HG03108 (cell line): Measurements from ENCODE around the gene PTPRN2.

Experiments
- ATAC-seq: cut with Tn5 transposase; IDR thresholded peaks from one replicate; pipeline ENCODE4 v1.9.1; 2021; ENCODE audit warnings: moderate library complexity; ENCODE audit not compliant: unreplicated experiment

The PTPRN2 gene

DNA sequence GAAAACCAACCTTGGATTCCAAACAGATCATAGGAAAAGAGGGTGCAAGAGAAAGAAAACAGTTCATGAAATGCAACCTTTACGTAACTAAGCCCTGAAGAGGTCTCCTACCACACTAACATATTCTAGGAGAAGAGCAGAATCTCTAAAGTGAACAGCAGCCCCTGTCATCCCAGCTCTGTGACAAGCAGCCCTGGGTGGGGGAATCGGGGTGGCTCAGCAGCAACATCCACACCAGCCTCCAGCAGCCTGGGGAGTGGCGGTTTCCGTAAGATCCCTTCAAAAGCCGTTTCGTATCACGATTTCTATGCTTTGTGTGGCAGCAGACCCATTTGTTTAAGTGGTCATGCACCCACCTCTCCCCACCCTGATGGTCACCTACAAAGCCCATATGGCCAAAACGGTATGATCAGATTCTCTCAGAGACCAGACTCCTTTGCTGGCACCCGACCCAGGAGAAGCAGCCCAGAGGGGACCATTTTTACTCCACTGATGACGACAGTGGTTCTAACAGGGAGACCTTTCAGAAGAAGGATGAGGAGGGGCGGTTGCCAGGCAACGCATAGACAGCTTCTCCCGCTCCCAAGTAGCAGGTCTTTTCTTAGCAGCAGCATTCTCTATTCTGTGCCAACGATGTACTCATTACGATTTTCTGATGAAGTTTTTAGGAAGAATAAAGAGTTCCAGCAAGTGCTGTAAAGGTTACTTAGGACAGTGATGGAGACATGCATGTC lies 950.2 kb downstream of the PTPRN2 start:
- ATAC-seq = no peak

DNA sequence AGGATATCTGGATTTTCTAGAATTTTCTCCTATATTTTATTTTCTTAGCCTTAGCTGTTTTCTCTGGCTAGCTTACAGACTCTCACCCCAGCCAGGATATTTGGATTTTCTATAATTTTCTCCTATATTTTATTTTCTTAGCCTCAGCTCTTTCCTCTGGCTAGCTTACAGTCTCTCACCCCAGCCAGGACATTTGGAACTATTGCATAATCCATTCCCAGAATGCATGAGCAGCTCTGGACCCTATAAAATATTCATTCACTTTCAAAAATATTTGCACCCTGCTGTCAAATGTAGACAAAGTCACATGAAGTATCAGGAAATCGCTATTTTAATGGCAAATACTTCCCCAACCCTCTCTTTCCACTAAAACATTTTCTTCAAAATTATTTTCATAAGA lies 952.0 kb downstream of the PTPRN2 start:
- no peak for ATAC-seq

DNA sequence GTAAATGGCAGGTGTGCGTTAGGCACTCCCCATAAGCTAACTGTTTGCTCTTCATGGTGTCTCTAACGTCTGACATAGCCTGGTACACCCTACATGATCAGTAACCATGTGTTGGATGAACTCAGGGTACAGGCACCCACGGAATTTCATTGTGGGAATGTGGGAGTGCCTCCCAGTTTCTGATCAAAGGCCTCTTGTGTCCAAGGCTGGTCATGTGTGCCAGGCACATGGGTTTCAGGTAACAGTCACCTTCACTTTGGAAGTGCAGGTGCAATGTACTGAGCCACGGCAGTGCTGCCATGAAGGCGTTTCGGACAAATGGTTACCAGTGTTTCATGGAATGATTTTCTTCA lies 952.5 kb downstream of the PTPRN2 start:
- no peak for ATAC-seq

DNA sequence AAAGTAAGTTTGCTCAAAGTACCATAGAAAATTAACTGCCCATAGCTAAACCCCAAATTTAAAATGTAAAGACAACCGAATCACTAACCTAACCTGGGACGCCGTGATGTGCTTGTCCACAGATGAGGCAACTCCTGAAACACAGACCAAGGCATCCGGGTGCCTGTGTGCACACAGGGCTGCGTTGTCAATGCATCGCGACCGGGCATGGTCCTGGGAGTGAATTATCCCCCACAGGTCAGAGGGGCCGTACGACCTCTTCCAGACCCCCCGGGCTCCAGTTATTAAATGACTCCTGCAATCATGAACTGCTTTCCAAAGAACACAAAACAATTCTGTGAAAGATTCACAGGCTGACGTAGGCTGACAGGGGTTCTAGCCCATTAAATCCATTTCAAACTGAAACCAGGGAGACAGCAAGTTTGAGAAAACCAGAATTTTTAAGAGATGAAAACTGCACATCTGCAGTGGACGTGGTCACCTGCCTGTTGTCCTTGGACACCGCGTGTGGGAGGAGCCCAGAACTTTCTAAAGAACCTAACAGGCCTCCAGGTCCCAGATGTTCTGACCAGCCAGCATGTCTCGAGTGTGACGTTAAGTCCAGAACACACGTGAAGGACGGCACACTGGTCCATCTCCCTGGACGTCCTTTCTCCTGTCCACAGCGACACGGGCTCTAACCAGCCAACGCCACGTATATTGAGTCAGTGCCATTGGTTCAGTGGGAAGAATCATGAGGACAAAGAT lies 953.0 kb downstream of the PTPRN2 start:
- ATAC-seq = no peak

DNA sequence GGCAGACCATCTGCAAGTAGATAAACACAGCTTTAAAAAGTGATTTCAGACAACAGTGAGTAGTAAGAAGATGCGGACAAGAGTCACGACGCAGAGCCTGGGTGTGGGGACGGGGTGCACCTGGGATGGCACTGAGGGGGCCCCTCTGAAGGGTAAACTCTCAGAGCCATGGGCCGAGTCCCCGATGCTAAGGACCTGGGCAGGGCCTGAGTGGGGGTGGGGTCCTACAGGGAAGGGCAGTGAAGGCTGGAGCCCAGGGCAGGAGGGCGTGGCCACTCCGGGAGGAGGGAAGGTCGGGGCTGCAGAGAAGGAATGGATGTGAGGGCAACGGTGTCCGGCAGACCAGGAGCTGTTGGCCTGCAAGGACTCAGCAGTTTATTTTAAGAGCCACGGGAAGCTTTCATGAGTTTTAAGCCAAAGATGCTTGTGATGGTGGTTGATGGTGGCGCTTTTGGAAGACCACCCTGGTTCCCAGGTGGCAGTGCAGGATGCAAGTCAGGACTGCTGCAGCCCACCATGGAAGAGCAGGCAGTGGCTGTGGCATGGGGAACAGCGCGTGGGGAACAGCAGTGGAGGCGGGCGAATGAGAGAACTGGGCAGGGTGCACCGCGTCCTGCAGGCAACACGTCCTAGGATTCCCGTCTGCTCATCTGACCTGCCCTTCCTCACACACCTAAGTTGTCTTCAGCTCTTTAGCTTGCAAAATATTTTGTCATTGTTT lies 954.0 kb downstream of the PTPRN2 start:
- no peak for ATAC-seq

DNA sequence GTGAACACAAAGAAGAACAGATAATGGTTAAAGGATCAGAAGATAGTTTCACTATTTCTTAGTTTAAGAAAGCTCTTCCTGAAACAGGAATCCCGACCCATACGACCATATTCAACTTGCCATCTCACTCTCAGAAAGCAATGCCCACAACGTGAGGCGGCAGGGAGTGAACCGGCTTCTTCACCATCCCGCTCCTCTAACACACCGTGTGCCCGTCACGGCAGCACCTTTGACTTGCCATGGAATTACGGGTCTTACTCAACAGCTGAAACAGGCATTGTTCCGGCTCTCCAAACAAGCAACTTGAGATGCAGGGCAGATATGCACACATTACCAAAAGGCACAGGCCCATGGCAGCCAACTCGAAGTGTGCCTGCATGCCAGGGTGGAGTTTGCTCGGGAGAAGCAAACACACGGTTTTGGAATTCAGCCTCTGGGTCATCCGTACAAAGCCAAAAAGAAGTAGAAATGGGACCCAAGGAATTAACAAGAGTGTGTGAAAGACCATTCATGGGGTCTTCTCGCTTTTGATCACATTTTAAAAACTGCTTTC lies 957.2 kb downstream of the PTPRN2 start:
- no peak for ATAC-seq

DNA sequence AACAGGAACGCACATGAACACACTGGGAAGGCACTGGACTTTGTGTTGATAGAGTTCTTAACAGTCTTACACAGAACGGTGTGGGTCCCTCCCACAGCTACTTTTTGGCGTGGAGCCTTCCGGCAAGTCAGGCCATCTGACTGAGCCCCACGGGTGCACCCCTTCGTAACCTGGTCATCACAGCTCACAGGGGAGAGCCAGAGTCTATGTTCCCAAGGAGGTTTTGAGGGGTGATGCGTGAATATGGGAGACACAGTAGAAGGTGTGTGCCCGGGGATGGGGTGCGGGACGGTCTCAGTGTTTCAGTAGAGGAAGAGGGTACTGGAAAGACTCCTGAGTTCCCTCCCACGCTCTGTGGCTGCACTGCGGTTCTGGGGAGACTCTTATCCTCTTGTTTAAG lies 959.2 kb downstream of the PTPRN2 start:
- no peak for ATAC-seq

DNA sequence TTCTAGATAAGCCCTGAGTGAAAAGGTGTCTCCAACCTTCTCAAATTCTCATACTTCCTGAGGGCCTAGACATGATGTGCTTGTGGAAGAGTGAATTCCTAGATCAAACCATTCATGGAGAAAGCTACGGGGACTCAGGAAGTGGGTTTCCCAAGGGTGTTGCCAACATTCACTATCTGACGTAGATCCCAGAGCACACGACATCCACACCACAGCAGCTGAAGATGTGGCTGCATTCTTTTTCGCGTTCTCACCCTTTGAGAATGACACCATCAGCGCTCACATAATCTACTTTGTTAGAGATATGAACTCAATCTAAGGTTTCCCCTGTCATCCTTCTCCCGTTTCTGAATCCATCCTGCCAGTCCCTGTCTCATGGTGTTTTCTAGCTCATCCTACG lies 960.0 kb downstream of the PTPRN2 start:
- no peak for ATAC-seq

DNA sequence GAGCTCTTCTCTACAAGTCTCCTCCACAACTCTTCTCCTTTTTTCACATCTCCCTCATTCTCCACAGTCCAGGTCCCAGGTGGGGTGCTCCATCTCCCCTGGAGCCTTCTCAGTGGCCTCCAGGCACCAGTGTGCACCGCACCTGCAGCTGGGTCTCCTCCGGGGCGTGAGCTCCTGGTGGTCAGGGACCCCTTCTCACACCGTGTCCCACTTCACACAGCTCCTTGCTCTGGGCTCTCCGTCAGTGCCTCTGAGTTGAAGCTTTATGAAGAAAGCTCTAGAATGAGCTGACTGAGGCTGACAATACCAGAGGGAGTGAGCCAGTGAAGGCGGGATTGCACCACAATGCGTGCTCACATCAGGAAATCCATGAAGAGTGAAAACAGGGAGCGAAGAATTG lies 960.6 kb downstream of the PTPRN2 start:
- ATAC-seq = no peak

DNA sequence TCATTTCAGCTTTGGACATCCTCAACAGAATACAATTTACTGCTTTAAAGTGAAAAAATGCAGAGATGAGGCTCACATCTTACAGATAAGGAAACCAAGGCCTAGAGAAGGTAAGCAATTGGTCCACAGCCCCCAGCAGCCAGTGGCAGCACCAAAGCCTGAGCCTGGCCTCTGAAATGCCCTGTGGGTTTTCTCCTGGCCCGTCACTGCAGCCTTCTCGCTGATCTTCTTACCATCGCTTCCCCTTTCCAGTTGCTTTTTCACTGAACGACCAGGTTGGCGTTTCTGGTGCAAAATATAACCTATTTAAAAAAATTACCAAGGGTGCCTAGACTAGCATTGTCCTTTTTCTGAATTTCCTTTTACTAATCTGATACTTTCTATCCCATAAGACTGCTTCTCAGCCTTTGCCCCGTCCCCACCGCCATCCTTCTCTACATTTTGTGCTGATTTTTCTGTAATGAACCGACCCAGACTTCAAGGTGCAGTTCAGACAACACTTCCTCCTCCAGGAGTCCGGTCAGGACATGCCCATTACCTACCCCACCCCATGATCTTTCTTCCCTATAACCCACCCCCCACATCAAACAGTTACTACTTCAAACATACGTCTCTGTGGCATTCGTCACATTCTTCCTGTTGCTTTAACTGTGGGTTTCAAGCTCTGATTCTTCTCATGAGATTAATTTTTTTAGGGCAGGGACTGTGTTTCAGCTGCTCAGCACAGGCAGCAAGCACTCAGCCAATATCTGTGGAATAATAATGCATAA lies 961.5 kb downstream of the PTPRN2 start:
- ATAC-seq = no peak

DNA sequence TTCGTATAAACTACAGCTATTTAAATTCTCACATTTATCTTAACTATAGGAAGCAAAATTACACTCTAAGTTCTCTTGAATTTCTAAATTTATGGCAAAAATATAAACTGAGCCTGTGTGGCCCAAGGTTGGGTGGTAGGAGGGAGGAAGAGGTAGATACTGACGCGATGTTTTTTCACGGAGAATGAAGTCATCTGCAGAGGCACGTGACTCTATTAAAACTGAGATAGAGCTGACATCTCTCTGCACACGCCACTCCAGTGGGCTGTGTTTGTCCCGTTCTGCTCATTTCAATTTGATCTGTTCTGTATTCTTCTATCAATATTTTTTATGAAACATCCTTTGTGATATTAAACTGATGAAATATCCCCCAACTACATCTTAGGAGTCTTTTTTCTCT lies 964.1 kb downstream of the PTPRN2 start:
- no peak for ATAC-seq

DNA sequence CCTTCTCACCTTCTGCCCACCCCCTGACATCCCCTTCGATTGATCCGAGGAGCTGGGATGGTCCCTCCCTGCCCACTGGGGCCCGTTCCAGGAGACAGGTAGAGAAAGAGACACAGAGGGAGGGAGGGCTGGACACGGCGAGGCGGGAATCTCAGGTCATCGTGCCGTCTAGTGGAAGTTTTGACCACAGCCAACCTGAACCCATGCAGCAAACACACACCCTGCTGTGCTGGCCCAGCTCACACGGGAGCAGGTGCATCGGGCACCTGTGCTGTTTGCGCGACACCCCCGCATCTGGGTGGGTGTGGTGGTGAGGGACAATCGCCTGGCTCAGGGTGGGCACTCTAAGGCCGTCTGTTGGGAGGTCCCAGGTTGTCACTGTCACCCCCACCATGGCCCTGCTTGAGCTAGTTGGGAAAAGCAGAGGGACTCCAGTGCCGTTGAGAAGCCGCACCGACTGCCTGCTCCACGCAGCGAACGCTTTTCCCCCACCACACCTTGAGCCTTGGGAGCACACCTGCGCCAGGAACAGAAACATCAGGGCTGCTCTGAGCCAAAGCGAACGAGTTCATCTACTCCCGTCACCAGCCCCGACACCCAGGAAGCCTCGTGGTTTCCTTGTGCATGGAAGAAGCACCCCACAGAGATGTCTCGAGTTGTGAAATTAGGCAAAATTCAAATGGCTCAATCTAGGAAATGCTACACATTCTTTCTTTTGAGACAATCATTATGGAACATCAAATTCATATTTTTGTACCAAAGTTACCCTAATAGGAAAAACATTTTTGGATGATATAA lies 965.0 kb downstream of the PTPRN2 start:
- ATAC-seq = no peak

DNA sequence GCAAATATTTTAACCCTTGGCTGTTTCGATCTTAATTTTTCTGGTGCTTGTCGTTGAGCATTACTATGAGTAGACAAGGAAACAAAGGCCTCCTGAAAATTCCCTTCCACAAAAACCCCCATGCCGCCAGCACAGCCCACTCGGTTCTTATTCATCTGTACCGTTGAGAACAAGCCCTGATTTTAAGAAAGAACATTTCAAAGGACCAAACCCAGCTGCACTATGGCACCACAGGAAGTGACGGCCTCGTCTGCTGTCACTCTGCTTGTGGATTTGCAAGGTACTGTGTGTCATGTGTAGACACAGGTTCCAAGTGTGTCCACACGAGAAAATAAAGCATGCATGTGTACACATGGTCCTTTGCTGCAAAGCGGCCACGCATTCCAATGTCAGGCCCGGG lies 965.6 kb downstream of the PTPRN2 start:
- ATAC-seq = no peak

DNA sequence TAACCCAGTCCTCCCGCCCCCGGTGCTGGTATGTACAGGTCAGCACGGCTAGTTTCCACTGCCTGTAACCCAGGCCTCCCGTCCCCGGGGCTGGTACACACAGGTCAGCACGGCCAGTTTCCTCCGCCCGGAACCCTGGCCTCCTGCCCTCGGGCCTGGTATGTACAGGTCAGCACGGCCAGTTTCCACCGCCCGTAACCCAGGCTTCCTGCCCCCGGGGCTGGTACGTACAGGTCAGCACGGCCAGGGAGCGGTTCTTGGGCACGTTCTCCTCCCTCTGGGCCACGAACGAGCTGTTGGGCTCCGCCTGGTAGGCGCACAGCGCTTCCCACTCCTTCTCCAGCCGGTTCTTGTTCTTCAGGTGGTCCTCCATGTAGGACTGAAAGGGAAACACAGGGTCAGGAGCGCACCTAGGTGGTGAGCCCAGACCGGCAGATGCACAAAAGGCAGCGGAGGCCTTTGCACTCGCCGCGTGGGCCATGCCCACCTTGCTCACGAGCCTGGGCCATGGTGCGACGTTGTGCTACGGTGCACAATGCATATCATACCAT lies 966.4 kb downstream of the PTPRN2 start:
- ATAC-seq = no peak

DNA sequence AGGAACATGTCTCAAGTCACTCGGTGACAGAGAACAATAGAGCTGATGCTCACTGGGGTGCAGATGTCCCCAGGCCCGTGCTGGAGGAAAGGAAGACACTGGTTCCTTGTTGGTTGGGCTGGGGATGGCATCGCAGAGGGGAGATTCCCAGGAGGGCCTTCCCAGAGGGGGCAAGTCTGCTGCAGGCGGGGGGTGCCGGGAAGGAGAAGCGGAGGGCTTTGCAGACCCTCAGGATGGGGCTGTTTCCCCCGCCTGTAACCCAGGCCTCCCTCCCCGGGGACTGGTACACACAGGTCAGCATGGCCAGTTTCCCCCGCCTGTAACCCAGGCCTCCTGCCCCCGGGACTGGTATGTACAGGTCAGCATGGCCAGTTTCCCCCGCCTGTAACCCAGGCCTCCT lies 967.0 kb downstream of the PTPRN2 start:
- ATAC-seq = no peak

DNA sequence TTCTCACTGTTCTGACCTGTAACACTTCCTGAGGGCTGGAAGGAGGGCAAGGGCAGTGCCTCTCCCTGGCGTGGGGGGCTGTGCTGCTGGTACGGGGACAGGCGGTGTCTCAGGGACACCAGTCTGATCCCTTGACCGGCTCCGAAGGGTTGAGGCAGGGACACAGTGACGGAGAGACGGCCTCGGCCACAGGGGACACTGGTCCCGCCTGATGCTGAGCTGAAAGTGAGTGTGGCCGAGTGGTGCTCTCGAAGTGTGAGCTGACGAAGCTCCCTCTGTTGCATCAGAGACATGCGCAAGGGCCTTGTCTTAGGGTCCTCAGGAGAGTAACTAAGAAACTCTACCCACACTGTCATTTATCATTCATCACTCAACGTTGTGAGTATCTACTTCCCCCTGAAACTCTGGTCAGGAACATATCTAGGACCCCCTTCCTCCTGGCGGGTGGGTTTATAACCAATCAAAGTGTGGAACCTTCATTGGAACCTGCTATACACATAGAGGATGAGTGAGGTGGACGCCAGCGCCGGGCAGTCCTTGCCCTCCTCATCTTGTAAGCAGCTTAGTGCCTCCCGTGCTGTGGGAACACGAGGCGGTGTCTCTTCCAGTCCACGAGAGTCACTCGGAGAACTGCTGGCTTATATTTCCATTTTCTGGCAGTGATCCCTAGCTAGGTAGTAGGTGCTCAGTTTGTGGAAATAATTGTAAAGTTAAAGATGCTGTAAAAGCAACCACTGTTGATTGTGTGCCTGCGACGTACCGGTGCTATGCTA lies 967.7 kb downstream of the PTPRN2 start:
- no peak for ATAC-seq

DNA sequence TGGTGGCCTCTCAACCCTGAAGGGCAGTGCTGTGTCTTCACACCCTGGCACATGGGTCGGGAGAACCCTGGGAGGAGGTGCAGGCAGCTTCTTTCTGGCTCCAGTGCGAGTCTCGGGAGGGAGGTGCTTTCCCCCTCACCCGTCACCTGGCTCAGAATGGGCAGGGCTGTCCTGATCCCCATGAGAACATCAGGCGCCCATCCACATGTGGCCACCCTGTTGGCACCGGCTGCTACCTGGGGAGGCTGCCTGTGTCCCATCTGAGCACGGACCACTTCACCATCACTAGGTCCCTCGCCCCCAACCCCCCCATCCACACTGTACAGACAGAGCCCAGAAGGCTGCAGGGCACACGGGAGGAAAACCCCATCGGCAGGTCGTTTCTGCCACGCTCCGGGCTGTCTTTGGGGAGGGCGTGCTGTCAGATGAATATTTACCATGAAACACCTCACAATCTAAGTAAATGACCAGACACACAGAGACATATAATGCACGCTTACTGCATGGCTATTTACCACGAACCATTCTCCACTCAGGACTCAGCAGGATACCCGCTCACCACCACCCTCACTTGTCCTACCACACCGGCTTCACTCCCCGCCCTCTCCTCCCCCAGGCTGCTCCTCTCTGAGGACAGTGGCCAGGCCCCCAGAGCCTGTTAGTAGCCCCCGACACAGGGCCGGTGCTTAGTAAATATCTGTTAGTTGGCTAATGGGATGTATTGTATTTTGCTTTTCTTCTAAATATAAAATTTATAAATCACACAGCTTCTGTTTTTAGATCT lies 968.6 kb downstream of the PTPRN2 start:
- no peak for ATAC-seq

DNA sequence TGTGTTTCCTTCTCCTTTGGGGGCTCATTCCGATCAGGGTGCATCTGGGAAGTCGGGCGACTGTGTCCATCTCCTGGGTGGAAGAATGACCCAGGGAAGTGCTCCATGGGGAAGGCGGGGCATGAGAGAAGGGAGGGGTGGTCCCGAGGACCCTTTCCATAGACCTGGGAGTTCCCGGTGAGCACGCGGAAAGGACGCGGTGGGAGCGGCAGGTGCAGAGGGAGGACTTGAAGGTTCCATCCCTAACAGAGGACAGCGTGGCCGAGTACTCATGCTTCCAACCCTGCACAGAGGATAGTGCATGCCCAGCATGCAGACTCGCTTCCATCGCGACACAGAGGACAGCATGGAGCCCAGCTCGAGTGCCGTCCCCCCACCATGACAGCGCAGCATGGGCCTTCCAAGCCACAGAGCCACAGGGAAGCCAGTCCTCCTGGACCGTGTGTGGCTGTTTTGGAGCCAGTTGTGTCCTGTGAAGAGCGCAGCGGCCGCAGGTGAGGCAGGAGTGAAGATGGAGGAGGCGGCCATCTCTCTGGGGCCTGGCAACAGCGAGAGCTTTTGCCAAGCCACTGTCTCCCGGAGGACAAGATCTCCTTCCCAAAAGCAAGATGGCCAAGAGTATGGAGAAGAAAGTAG lies 969.4 kb downstream of the PTPRN2 start:
- no peak for ATAC-seq
